Panc1 (cell line): ENCODE results near the gene SDK2. TPM values are rescaled to one million over a fixed set of nuclear protein-coding genes. Genes with fewer than 3 reads are reported as not detected.

Experiments
- ATAC-seq: fragments of 200-7000 bp; cut with Tn5 transposase; 2 replicates; pipeline ENCODE4 v1.9.1; 2020; ENCODE audit warnings: mild to moderate bottlenecking, moderate library complexity
- BruUV-seq: library from RNA; stranded (reverse); fragments of 400-500 nt; replicated peaks from 2 replicates; lab custom pipeline; 2021; lab: Mats Ljungman, UMichigan
- CTCF ChIA-PET: fragments of 300-600 bp; sonication (Branson Sonifier 250); formaldehyde crosslinking; loops from one replicate; lab custom pipeline; 2022; ENCODE audit warnings: antibody characterized with exemption; lab: Charles Lee
- POLR2A ChIA-PET: fragments of 300-600 bp; sonication (Branson Sonifier 250); formaldehyde crosslinking; loops from one replicate; lab custom pipeline; 2022; ENCODE audit warnings: antibody characterized with exemption; lab: Charles Lee
- DNase-seq: peaks from one replicate; pipeline ENCODE4 v3.0.0-alpha.2; 2010; ENCODE audit warnings: low read depth, low spot score
- H3K27ac ChIP-seq: 2 replicates; pipeline ENCODE4 v1.5.1; 2011; ENCODE audit warnings: mild to moderate bottlenecking, low read length, inconsistent platforms
- H3K27me3 ChIP-seq: fragments of 200-500 bp; sonication (Bioruptor generic); 2 replicates; pipeline ENCODE4 v1.6.0; 2014; ENCODE audit warnings: low read length, inconsistent platforms; ENCODE audit not compliant: control insufficient read depth, insufficient read depth
- H3K36me3 ChIP-seq: fragments of 200-500 bp; sonication (Bioruptor generic); 2 replicates; pipeline ENCODE4 v1.5.1; 2014; ENCODE audit warnings: inconsistent platforms, mild to moderate bottlenecking, low read length, moderate library complexity; ENCODE audit not compliant: control insufficient read depth, insufficient read depth
- H3K4me1 ChIP-seq: 2 replicates; pipeline ENCODE4 v1.5.1; 2011; ENCODE audit warnings: inconsistent platforms, mild to moderate bottlenecking, low read length, moderate library complexity; ENCODE audit not compliant: control insufficient read depth, insufficient read depth
- H3K4me3 ChIP-seq, 2 experiments: 2 replicates each; pipeline ENCODE4 v1.5.1; 2011 to 2012; ENCODE audit warnings: low read depth in 2 of 2, low read length in 2 of 2, mild to moderate bottlenecking in 2 of 2, inconsistent platforms in 1 of 2, moderate library complexity in 1 of 2
- H3K9me3 ChIP-seq: fragments of 200-500 bp; sonication (Bioruptor generic); 2 replicates; pipeline ENCODE4 v1.5.1; 2014; ENCODE audit warnings: low read depth, mild to moderate bottlenecking, inconsistent platforms, low read length, moderate library complexity; ENCODE audit not compliant: control insufficient read depth, insufficient read depth
- CTCF ChIP-seq: fragments of 450-650 bp; IDR thresholded peaks from 2 replicates; pipeline ENCODE4 v1.5.1; 2017; ENCODE audit warnings: mild to moderate bottlenecking
- POLR2AphosphoS5 ChIP-seq: IDR thresholded peaks from 2 replicates; pipeline ENCODE4 v1.6.1; 2012; ENCODE audit warnings: mild to moderate bottlenecking, low read depth, low read length, moderate library complexity
- REST ChIP-seq, 2 experiments: IDR thresholded peaks; 2 replicates each; pipeline ENCODE4 v1.6.1; 2011 to 2012; ENCODE audit warnings: low read depth in 2 of 2, control low read depth in 1 of 2, low read length in 1 of 2, mild to moderate bottlenecking in 1 of 2, moderate library complexity in 1 of 2; ENCODE audit not compliant: insufficient read depth in 1 of 2
- SIN3A ChIP-seq: IDR thresholded peaks from 2 replicates; pipeline ENCODE4 v1.6.1; 2012; ENCODE audit warnings: low read depth, mild to moderate bottlenecking, low read length, moderate library complexity, borderline replicate concordance; ENCODE audit not compliant: insufficient read depth
- TCF7L2 ChIP-seq: IDR thresholded peaks from 2 replicates; pipeline ENCODE4 v1.6.1; 2011; ENCODE audit warnings: mild to moderate bottlenecking, low read depth, low read length, inconsistent platforms
- in situ Hi-C: cut with HindIII; loops from 2 replicates; pipeline ENCODE4 v1.10.0; 2016; ENCODE audit warnings: low sequenced_read_pairs, low pct_unique_long_range_greater_than_20kb
- intact Hi-C: fragments of 100-400 bp; cut with micrococcal nuclease; formaldehyde crosslinking; loops from one replicate; pipeline ENCODE4 v1.10.0; 2022; ENCODE audit not compliant: unreplicated experiment
- total RNA-seq: library from RNA; stranded (reverse); gene quantifications from one replicate; pipeline ENCODE4 v1.2.1, GENCODE V29; 2021; ENCODE audit not compliant: unreplicated experiment

Gene SDK2
- total RNA-seq, 1 experiment from 2014 or later = 0.41 TPM

GRCh38 chr17:73561111-73561510 is 83.1 kb downstream of the SDK2 start:
- ChIA-PET POLR2A (no interaction called here), CTCF (no interaction called here)
- no peaks in the 10 kb centered on the region for H3K9me3 ChIP-seq
- no peak overlapping the region for H3K4me3 ChIP-seq
- H3K4me1 ChIP-seq = no peaks in the 10 kb centered on the region
- ATAC-seq (no peak), DNase-seq (no peak)
- TF ChIP-seq REST (IDR thresholded peaks at IDR 0.05; ENCODE audit: insufficient read depth in 1 of 2, low read depth in 2 of 2, low read length in 1 of 2) = no peak
- TF ChIP-seq POLR2AphosphoS5 = no peak
- no peak for TF ChIP-seq TCF7L2
- H3K36me3 ChIP-seq = no peaks in the 10 kb centered on the region
- peaks cover 6% of the 10 kb centered on the region for H3K27me3 ChIP-seq
- intact Hi-C loops (no loop called here), in situ Hi-C loops (no loop called here)
- no peak overlapping the region for H3K27ac ChIP-seq
- BruUV-seq = no TSS peak

- no peak overlapping the region for H3K27ac ChIP-seq
- H3K4me1 ChIP-seq = no peaks in the 10 kb centered on the region
- peaks cover 6% of the 10 kb centered on the region for H3K27me3 ChIP-seq
- intact Hi-C loops = no loop called here
- H3K4me3 ChIP-seq = no peak overlapping the region
- ATAC-seq (peak; percentile 49; the same call in 1 of the 2 replicates), DNase-seq (no peak)
- H3K36me3 ChIP-seq = no peaks in the 10 kb centered on the region
- no TSS peak for BruUV-seq
- CTCF ChIA-PET = no interaction called here
- H3K9me3 ChIP-seq = no peaks in the 10 kb centered on the region
- in situ Hi-C loops = no loop called here
- TF ChIP-seq REST (IDR thresholded peaks at IDR 0.05; ENCODE audit: insufficient read depth in 1 of 2, low read depth in 2 of 2, low read length in 1 of 2) (no peak), TCF7L2 (no peak), CTCF (no peak; the same call in 1 of the 2 replicates), POLR2AphosphoS5 (no peak), SIN3A (no peak)
- POLR2A ChIA-PET = no interaction called here
Observed at GRCh38 chr17:73560661-73561060, 83.6 kb downstream of the SDK2 start.
